ENCODE measurements around the gene PHEX. TPM values are rescaled to one million over a fixed set of nuclear protein-coding genes. Genes with fewer than 3 reads are reported as not detected.

The PHEX gene
- total RNA-seq, 1 experiment from 2014 or later: 0.27 TPM

DNA sequence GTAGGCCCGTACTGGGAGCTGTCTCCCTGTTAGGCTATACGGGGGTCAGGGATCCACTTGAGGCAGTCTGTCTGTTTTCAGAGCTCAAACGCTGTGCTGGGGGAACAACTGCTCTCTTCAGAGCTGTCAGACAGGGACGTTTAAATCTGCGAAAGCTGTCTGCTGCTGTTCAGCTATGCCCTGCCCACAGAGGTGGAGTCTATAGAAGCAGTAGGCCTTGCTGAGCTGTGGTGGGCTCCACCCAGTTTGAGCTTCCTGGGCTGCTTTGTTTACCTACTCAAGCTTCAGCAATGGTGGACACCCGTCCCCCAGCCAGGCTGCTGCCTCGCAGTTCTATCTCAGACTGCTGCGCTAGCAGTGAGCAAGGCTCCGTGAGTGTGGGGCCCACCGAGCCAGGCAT, 27.3 kb upstream of the PHEX start (continued):
- no peak for TF ChIP-seq MAX (IDR thresholded peaks at IDR 0.05)

DNA sequence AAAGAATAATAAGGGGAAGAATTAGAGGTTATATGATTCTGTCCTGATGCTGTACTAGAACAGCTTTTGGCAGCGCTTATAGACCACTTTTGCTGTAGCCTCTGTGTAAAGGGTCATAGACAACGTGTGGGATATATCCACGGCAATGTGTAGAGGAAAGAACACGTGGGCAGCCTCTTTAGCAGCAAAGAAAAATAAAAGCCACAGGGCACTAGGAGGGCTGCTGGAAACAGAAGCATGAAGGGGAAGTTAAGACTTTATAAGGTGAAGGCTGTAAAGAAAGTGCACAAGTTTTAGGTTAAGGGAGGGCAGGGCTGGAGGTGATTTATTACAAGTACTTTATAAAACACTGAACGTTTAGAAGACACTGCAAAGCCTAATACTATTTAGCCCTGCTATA, 20.1 kb upstream of the PHEX start:
- Histone ChIP-seq H3K4me2 (ENCODE audit: low read length) (no peak overlapping the region), H3K36me3 (ENCODE audit: control insufficient read depth in 1 of 2, insufficient read depth in 2 of 2, low read length in 2 of 2) (no peaks in the 10 kb centered on the region), H4K20me1 (ENCODE audit: insufficient read depth) (no peaks in the 10 kb centered on the region), H3K9me3 (ENCODE audit: control insufficient read depth in 1 of 2, insufficient read depth in 1 of 2, low read depth in 1 of 2, low read length in 2 of 2) (no peaks in the 10 kb centered on the region), H3K27ac (ENCODE audit: low read depth, low read length) (no peak overlapping the region), H2AFZ (ENCODE audit: low read depth, low read length, poor library complexity, severe bottlenecking) (no peak overlapping the region), H3K79me2 (ENCODE audit: insufficient read depth, low read length) (no peaks in the 10 kb centered on the region), H3K9ac (ENCODE audit: low read length) (no peak overlapping the region), H3K27me3 (ENCODE audit: insufficient read depth, low read length) (no peaks in the 10 kb centered on the region), H3K9me2 (ENCODE audit: insufficient read depth) (no peaks in the 10 kb centered on the region), H3K4me3 (replicated peaks in 1 of 2; ENCODE audit: low read depth in 1 of 2, low read length in 2 of 2) (no peak overlapping the region), H3K4me1 (ENCODE audit: control insufficient read depth in 1 of 2, insufficient read depth in 2 of 2, low read length in 2 of 2) (no peaks in the 10 kb centered on the region)
- ChIA-PET CTCF (no interaction called here), RAD21 (ENCODE audit: low non-redundant PET in 1 of 2, low total read pairs in 2 of 2, uncharacterized antibody in 2 of 2, unreplicated experiment in 2 of 2) (no interaction called here), POLR2A (no interaction called here)
- intact Hi-C loops (cut with micrococcal nuclease): no loop called here
- TF ChIP-seq EGR1 (IDR thresholded peaks at IDR 0.05; ENCODE audit: low read depth): no peak
- TF ChIP-seq EZH2phosphoT487 (IDR thresholded peaks at IDR 0.05; ENCODE audit: borderline replicate concordance): no peak
- no TSS peak for BruUV-seq (replicated peaks)
- DNase-seq (ENCODE audit: low read depth, low spot score) (no peak), ATAC-seq (no peak)

DNA sequence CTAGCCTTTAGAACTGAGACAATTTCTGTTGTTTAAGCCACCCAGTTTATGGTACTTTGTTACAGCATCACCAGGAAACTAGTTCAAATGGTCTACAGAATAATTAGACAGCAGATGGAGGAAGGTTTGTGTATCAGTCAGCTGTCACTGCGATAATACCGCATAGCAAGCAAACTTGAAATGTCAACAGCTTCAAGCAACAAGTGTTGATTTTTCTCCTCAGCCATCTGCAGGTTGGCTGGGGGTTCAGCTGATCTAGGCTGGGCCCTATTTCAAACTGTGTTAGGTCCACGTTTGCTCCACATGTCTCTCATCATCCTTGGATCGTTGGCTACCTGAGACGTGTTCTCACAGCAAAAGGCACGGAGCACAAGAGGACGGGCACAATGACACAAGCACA, 19.2 kb upstream of the PHEX start:
- Histone ChIP-seq H3K27ac (ENCODE audit: low read depth, low read length) (no peak overlapping the region), H3K9ac (ENCODE audit: low read length) (no peak overlapping the region), H4K20me1 (ENCODE audit: insufficient read depth) (no peaks in the 10 kb centered on the region), H3K79me2 (ENCODE audit: insufficient read depth, low read length) (no peaks in the 10 kb centered on the region), H2AFZ (ENCODE audit: low read depth, low read length, poor library complexity, severe bottlenecking) (no peak overlapping the region), H3K36me3 (ENCODE audit: control insufficient read depth in 1 of 2, insufficient read depth in 2 of 2, low read length in 2 of 2) (no peaks in the 10 kb centered on the region), H3K9me3 (ENCODE audit: control insufficient read depth in 1 of 2, insufficient read depth in 1 of 2, low read depth in 1 of 2, low read length in 2 of 2) (no peaks in the 10 kb centered on the region), H3K27me3 (ENCODE audit: insufficient read depth, low read length) (no peaks in the 10 kb centered on the region), H3K4me1 (ENCODE audit: control insufficient read depth in 1 of 2, insufficient read depth in 2 of 2, low read length in 2 of 2) (no peaks in the 10 kb centered on the region), H3K9me2 (ENCODE audit: insufficient read depth) (no peaks in the 10 kb centered on the region), H3K4me3 (replicated peaks in 1 of 2; ENCODE audit: low read depth in 1 of 2, low read length in 2 of 2) (no peak overlapping the region), H3K4me2 (ENCODE audit: low read length) (no peak overlapping the region)
- POLR2A ChIA-PET: no interaction called here
- BruUV-seq (replicated peaks): no TSS peak
- intact Hi-C loops (cut with micrococcal nuclease): no loop called here
- ATAC-seq (no peak), DNase-seq (ENCODE audit: low read depth, low spot score) (no peak)
- RAD21 ChIA-PET (ENCODE audit: low non-redundant PET in 1 of 2, low total read pairs in 2 of 2, uncharacterized antibody in 2 of 2, unreplicated experiment in 2 of 2): no interaction called here
- CTCF ChIA-PET: no interaction called here
- TF ChIP-seq ELF1 (IDR thresholded peaks at IDR 0.05; ENCODE audit: borderline replicate concordance, low read depth): no peak
- no peak for TF ChIP-seq EZH2 (IDR thresholded peaks at IDR 0.05)
- TF ChIP-seq, protein P1, sequence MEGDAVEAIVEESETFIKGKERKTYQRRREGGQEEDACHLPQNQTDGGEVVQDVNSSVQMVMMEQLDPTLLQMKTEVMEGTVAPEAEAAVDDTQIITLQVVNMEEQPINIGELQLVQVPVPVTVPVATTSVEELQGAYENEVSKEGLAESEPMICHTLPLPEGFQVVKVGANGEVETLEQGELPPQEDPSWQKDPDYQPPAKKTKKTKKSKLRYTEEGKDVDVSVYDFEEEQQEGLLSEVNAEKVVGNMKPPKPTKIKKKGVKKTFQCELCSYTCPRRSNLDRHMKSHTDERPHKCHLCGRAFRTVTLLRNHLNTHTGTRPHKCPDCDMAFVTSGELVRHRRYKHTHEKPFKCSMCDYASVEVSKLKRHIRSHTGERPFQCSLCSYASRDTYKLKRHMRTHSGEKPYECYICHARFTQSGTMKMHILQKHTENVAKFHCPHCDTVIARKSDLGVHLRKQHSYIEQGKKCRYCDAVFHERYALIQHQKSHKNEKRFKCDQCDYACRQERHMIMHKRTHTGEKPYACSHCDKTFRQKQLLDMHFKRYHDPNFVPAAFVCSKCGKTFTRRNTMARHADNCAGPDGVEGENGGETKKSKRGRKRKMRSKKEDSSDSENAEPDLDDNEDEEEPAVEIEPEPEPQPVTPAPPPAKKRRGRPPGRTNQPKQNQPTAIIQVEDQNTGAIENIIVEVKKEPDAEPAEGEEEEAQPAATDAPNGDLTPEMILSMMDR (IDR thresholded peaks at IDR 0.05 in 2 of 3, conservative IDR thresholded peaks at IDR 0.05 in 1 of 3; ENCODE audit: borderline replicate concordance in 1 of 3, insufficient read depth in 1 of 3, low read depth in 2 of 3, low read length in 2 of 3): no peak
- no peak for TF ChIP-seq SP1 (IDR thresholded peaks at IDR 0.05; ENCODE audit: low read depth)
- no peak for TF ChIP-seq POLR2AphosphoS5 (IDR thresholded peaks at IDR 0.05; ENCODE audit: low read depth, low read length)
- TF ChIP-seq, protein P2, sequence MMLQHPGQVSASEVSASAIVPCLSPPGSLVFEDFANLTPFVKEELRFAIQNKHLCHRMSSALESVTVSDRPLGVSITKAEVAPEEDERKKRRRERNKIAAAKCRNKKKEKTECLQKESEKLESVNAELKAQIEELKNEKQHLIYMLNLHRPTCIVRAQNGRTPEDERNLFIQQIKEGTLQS (IDR thresholded peaks at IDR 0.05): no peak
- TF ChIP-seq, protein P3, sequence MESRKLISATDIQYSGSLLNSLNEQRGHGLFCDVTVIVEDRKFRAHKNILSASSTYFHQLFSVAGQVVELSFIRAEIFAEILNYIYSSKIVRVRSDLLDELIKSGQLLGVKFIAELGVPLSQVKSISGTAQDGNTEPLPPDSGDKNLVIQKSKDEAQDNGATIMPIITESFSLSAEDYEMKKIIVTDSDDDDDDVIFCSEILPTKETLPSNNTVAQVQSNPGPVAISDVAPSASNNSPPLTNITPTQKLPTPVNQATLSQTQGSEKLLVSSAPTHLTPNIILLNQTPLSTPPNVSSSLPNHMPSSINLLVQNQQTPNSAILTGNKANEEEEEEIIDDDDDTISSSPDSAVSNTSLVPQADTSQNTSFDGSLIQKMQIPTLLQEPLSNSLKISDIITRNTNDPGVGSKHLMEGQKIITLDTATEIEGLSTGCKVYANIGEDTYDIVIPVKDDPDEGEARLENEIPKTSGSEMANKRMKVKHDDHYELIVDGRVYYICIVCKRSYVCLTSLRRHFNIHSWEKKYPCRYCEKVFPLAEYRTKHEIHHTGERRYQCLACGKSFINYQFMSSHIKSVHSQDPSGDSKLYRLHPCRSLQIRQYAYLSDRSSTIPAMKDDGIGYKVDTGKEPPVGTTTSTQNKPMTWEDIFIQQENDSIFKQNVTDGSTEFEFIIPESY (IDR thresholded peaks at IDR 0.05; ENCODE audit: extremely low read depth, insufficient replicate concordance, low read length): no peak
- TF ChIP-seq SRF (IDR thresholded peaks at IDR 0.05; ENCODE audit: low read depth): no peak

Data from HCT116 (cell line).